SK-N-SH treated with all-trans-retinoic acid at 6 μM for 48 hours (cell line): ENCODE data around the gene MMP24OS.

Source experiments
- ATAC-seq: fragments of 200-7000 bp; cut with Tn5 transposase; 3 replicates; pipeline ENCODE4 v1.9.1; 2020; ENCODE audit warnings: mild to moderate bottlenecking, moderate library complexity
- ARNTL ChIP-seq: fragments of 450-650 bp; formaldehyde crosslinking; IDR thresholded peaks from 2 replicates; pipeline ENCODE4 v1.5.0; 2020; ENCODE audit warnings: low read depth, mild to moderate bottlenecking, moderate library complexity, borderline replicate concordance
- BACH2 ChIP-seq: fragments of 250-450 bp; sonication (Bioruptor Pico); IDR thresholded peaks from 2 replicates; pipeline ENCODE4 v1.9.0; 2021; ENCODE audit warnings: mild to moderate bottlenecking, borderline replicate concordance
- CSDC2 ChIP-seq: fragments of 250-450 bp; sonication (Bioruptor Pico); IDR thresholded peaks from 2 replicates; pipeline ENCODE4 v1.5.0; 2020; ENCODE audit warnings: mild to moderate bottlenecking, moderate library complexity
- ESRRG ChIP-seq: fragments of 250-450 bp; sonication (Bioruptor Pico); IDR thresholded peaks from 2 replicates; pipeline ENCODE4 v1.6.1; 2021; ENCODE audit warnings: mild to moderate bottlenecking
- GLIS3 ChIP-seq: fragments of 250-450 bp; sonication (Bioruptor Pico); IDR thresholded peaks from 2 replicates; pipeline ENCODE4 v1.5.0; 2020; ENCODE audit warnings: mild to moderate bottlenecking, moderate library complexity
- PPARA ChIP-seq: fragments of 250-450 bp; sonication (Bioruptor Pico); IDR thresholded peaks from 2 replicates; pipeline ENCODE4 v1.5.0; 2020; ENCODE audit warnings: mild to moderate bottlenecking, borderline replicate concordance
- RARB ChIP-seq: fragments of 250-450 bp; sonication (Bioruptor Pico); IDR thresholded peaks from 2 replicates; pipeline ENCODE4 v1.8.0; 2021; ENCODE audit warnings: mild to moderate bottlenecking, moderate library complexity
- SNAI2 ChIP-seq: fragments of 250-450 bp; sonication (Bioruptor Pico); IDR thresholded peaks from 2 replicates; pipeline ENCODE4 v1.5.0; 2020; ENCODE audit warnings: mild to moderate bottlenecking, moderate library complexity
- TCF4 ChIP-seq: fragments of 250-450 bp; sonication (Bioruptor Pico); IDR thresholded peaks from 2 replicates; pipeline ENCODE4 v1.8.0; 2021; ENCODE audit warnings: mild to moderate bottlenecking, moderate library complexity, borderline replicate concordance
- TOX ChIP-seq: fragments of 250-450 bp; sonication (Bioruptor Pico); IDR thresholded peaks from 2 replicates; pipeline ENCODE4 v1.8.0; 2021; ENCODE audit warnings: mild to moderate bottlenecking, moderate library complexity, borderline replicate concordance
- TSHZ2 ChIP-seq: fragments of 250-450 bp; sonication (Bioruptor Pico); IDR thresholded peaks from 2 replicates; pipeline ENCODE4 v1.5.0; 2020; ENCODE audit warnings: mild to moderate bottlenecking, moderate library complexity
- ZFP3 ChIP-seq: fragments of 250-450 bp; sonication (Bioruptor Pico); IDR thresholded peaks from 2 replicates; pipeline ENCODE4 v1.5.0; 2020; ENCODE audit warnings: mild to moderate bottlenecking, moderate library complexity
- ZFP30 ChIP-seq: fragments of 450-650 bp; formaldehyde crosslinking; IDR thresholded peaks from 2 replicates; pipeline ENCODE4 v1.5.0; 2022; ENCODE audit warnings: mild to moderate bottlenecking, moderate library complexity
- ZNF565 ChIP-seq: fragments of 450-650 bp; formaldehyde crosslinking; conservative IDR thresholded peaks from 2 replicates; pipeline ENCODE4 v1.5.0; 2020; ENCODE audit warnings: low read depth, mild to moderate bottlenecking, moderate library complexity
- ZNF70 ChIP-seq: fragments of 450-650 bp; formaldehyde crosslinking; IDR thresholded peaks from 2 replicates; pipeline ENCODE4 v1.5.0; 2020; ENCODE audit warnings: mild to moderate bottlenecking, moderate library complexity
- ZNF8 ChIP-seq: fragments of 450-650 bp; formaldehyde crosslinking; IDR thresholded peaks from 2 replicates; pipeline ENCODE4 v1.5.0; 2020; ENCODE audit warnings: mild to moderate bottlenecking, moderate library complexity
- TF ChIP-seq, protein P1 (sequence below): fragments of 250-450 bp; sonication (Bioruptor Pico); IDR thresholded peaks from 2 replicates; pipeline ENCODE4 v1.8.0; 2020; ENCODE audit warnings: mild to moderate bottlenecking, moderate library complexity, borderline replicate concordance
- TF ChIP-seq, protein P2 (sequence below): fragments of 250-450 bp; sonication (Bioruptor Pico); IDR thresholded peaks from 2 replicates; pipeline ENCODE4 v1.5.1; 2021; ENCODE audit warnings: mild to moderate bottlenecking, moderate library complexity
- TF ChIP-seq, protein P3 (sequence below): fragments of 250-450 bp; sonication (Bioruptor Pico); IDR thresholded peaks from 2 replicates; pipeline ENCODE4 v1.8.0; 2021; ENCODE audit warnings: low read depth, mild to moderate bottlenecking, moderate library complexity, borderline replicate concordance
- TF ChIP-seq, protein P4 (sequence below): fragments of 250-450 bp; sonication (Bioruptor Pico); IDR thresholded peaks from 2 replicates; pipeline ENCODE4 v1.5.1; 2020; ENCODE audit warnings: low read depth, mild to moderate bottlenecking, moderate library complexity

The MMP24OS gene

DNA sequence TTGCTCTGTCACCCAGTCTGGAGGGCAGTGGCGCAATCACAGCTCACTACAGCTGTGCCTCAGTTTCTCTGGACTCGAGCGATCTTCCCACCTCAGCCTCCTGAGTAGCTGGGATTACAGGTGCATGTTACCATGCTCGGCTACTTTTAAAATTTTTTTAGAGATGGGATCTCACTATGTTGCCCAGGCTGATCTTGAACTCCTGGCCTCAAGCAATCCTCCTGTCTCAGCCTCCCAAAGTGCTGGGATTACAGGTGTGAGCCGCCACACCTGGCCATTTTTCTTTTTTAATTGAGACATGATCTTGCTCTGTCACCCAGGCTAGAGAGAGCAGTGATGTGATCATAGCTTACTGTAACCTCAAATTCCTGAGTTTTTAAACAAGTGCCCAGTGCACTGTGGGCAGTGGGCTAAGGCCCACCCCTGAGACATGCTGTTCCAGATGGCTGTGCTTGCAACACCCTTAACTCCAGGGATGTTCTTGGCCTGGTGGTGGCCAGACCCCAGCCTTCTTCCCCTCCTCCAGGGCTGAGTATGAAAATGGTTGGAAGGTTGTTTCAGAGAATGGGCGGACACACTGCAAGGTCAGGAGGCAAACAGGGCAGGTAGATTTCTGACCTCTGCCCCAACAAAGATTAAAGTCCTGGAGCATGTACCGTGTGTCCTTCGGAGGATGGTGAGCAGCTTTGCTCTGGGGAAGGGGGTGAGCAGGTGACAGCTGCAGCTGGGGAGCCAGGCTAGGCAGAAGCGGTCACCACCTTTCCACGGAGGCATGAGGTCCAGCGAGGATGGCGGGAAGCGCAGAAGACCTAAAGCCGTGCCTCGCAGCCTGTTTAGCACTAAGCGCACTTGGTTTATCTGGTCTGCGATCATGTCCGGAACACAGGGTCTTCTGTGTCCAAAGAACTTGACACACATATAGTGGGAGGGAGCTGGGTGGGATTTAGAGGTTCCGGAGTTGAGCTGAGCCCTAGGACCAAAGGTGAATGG lies 15.7 kb upstream of the MMP24OS start:
- no peak for ATAC-seq
- TF ChIP-seq ZNF565 (no peak), BACH2 (CRISPR knock-in tag) (no peak), ESRRG (no peak), PPARA (no peak), ZFP3 (CRISPR knock-in tag) (no peak), CSDC2 (CRISPR knock-in tag) (no peak), TOX (CRISPR knock-in tag) (no peak), SNAI2 (CRISPR knock-in tag) (no peak), ZFP30 (no peak), ZNF8 (CRISPR knock-in tag) (no peak), TCF4 (CRISPR knock-in tag) (no peak), TSHZ2 (CRISPR knock-in tag) (no peak)
- TF ChIP-seq, protein P1, sequence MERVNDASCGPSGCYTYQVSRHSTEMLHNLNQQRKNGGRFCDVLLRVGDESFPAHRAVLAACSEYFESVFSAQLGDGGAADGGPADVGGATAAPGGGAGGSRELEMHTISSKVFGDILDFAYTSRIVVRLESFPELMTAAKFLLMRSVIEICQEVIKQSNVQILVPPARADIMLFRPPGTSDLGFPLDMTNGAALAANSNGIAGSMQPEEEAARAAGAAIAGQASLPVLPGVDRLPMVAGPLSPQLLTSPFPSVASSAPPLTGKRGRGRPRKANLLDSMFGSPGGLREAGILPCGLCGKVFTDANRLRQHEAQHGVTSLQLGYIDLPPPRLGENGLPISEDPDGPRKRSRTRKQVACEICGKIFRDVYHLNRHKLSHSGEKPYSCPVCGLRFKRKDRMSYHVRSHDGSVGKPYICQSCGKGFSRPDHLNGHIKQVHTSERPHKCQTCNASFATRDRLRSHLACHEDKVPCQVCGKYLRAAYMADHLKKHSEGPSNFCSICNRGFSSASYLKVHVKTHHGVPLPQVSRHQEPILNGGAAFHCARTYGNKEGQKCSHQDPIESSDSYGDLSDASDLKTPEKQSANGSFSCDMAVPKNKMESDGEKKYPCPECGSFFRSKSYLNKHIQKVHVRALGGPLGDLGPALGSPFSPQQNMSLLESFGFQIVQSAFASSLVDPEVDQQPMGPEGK (CRISPR knock-in tag) = no peak
- TF ChIP-seq, protein P2, sequence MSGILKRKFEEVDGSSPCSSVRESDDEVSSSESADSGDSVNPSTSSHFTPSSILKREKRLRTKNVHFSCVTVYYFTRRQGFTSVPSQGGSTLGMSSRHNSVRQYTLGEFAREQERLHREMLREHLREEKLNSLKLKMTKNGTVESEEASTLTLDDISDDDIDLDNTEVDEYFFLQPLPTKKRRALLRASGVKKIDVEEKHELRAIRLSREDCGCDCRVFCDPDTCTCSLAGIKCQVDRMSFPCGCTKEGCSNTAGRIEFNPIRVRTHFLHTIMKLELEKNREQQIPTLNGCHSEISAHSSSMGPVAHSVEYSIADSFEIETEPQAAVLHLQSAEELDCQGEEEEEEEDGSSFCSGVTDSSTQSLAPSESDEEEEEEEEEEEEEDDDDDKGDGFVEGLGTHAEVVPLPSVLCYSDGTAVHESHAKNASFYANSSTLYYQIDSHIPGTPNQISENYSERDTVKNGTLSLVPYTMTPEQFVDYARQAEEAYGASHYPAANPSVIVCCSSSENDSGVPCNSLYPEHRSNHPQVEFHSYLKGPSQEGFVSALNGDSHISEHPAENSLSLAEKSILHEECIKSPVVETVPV (CRISPR knock-in tag) = no peak

DNA sequence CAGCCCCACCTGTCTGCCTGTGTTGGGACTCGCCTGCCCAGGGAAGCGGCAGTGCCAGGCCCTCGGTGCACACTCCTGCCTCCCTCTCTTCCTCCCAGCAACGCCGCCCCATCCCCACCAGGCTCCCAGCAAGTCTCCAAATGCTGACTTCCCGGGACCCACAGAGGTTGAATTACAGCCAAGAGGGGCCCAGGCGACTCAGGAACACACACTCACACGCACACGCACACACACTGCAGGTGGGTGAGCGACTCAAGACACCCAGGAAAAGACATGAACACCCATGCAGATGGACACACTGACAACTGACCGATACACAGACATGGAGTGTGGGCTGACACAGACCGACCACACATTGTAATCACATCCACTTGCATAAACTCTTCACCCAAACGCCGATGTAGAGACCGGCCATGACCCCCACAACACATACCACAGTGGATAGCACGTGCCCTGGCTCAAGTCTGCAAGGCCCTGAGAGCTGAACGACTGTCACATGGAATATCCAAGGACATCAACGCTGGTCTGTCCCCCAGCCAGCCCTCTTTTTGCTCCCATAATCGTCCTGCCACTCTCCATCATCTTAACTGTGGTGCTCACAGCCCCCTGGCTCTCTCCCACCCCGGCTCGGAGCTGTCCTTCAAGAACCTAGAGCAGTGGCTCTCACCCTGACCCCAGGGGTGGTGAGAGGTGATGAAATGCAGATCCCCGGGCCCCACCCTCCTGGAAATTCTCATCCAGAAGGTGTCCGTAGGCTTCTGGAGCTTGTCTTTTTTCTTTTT lies 14.8 kb upstream of the MMP24OS start:
- ATAC-seq = no peak
- TF ChIP-seq TOX (CRISPR knock-in tag) (no peak), BACH2 (CRISPR knock-in tag) (no peak), CSDC2 (CRISPR knock-in tag) (no peak), TCF4 (CRISPR knock-in tag) (no peak), ZFP30 (no peak), GLIS3 (CRISPR knock-in tag) (no peak), SNAI2 (CRISPR knock-in tag) (no peak), ARNTL (CRISPR knock-in tag) (no peak), ZNF70 (CRISPR knock-in tag) (no peak), ESRRG (no peak), PPARA (no peak), RARB (no peak)
- TF ChIP-seq, protein P2 (CRISPR knock-in tag) = no peak
- TF ChIP-seq, protein P3, sequence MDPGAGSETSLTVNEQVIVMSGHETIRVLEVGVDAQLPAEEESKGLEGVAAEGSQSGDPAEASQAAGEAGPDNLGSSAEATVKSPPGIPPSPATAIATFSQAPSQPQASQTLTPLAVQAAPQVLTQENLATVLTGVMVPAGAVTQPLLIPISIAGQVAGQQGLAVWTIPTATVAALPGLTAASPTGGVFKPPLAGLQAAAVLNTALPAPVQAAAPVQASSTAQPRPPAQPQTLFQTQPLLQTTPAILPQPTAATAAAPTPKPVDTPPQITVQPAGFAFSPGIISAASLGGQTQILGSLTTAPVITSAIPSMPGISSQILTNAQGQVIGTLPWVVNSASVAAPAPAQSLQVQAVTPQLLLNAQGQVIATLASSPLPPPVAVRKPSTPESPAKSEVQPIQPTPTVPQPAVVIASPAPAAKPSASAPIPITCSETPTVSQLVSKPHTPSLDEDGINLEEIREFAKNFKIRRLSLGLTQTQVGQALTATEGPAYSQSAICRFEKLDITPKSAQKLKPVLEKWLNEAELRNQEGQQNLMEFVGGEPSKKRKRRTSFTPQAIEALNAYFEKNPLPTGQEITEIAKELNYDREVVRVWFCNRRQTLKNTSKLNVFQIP (CRISPR knock-in tag) = no peak
- TF ChIP-seq, protein P4, sequence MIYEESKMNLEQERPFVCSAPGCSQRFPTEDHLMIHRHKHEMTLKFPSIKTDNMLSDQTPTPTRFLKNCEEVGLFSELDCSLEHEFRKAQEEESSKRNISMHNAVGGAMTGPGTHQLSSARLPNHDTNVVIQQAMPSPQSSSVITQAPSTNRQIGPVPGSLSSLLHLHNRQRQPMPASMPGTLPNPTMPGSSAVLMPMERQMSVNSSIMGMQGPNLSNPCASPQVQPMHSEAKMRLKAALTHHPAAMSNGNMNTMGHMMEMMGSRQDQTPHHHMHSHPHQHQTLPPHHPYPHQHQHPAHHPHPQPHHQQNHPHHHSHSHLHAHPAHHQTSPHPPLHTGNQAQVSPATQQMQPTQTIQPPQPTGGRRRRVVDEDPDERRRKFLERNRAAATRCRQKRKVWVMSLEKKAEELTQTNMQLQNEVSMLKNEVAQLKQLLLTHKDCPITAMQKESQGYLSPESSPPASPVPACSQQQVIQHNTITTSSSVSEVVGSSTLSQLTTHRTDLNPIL (CRISPR knock-in tag) = no peak
- TF ChIP-seq, all 23 proteins: peak for 0
